Transverse colon (tissue), 4 donors: ENCODE data around the gene PDE4B. TPM values are rescaled to one million over a fixed set of nuclear protein-coding genes. Genes with fewer than 3 reads are reported as not detected.

Source experiments
- DNase-seq: peaks from one replicate; pipeline ENCODE4 v3.0.0-alpha.2; 2019
- H3K27ac ChIP-seq, 4 donors: fragments of 200-600 bp; sonication (generic); 2 replicates each; pipeline ENCODE4 v1.5.1; 2016 to 2018; ENCODE audit warnings: inconsistent platforms in 4 of 4
- H3K27me3 ChIP-seq: fragments of 200-600 bp; sonication (generic); 2 replicates; pipeline ENCODE4 v1.5.1; 2017; ENCODE audit warnings: inconsistent platforms
- H3K36me3 ChIP-seq, 4 donors: fragments of 200-600 bp; sonication (generic); 2 replicates each; pipeline ENCODE4 v1.5.1; 2017 to 2019; ENCODE audit warnings: inconsistent platforms in 4 of 4
- H3K4me1 ChIP-seq, 4 donors: fragments of 200-600 bp; sonication (generic); 2 replicates each; pipeline ENCODE4 v1.5.1; 2017 to 2020; ENCODE audit warnings: inconsistent platforms in 4 of 4
- H3K4me3 ChIP-seq, 4 donors: fragments of 200-600 bp; sonication (generic); 1 replicate in 1 of 4; 2 replicates in 3 of 4; pipeline versions ENCODE4 v1.5.1 to v1.6.1; 2017 to 2019; ENCODE audit warnings: inconsistent platforms in 4 of 4
- H3K9me3 ChIP-seq, 2 donors: fragments of 200-600 bp; sonication (generic); 2 replicates each; pipeline ENCODE4 v1.5.1; 2017 to 2019; ENCODE audit warnings: inconsistent platforms in 2 of 2
- CTCF ChIP-seq, 5 experiments: fragments of 200-600 bp in 3 of 5; fragments of 450-650 bp in 2 of 5; sonication (generic) in 3 of 5; IDR thresholded peaks; 1 replicate in 2 of 5; 2 replicates in 3 of 5; pipeline ENCODE4 v1.5.1; 2016 to 2017; ENCODE audit warnings: antibody characterized with exemption in 5 of 5, inconsistent platforms in 3 of 5, mild to moderate bottlenecking in 2 of 5, moderate library complexity in 1 of 5
- EP300 ChIP-seq: sonication (generic); formaldehyde crosslinking; IDR thresholded peaks from one replicate; pipeline ENCODE4 v1.6.1; 2017; ENCODE audit warnings: antibody characterized with exemption, low read depth
- POLR2A ChIP-seq: fragments of 450-650 bp; IDR thresholded peaks from one replicate; pipeline ENCODE4 v1.6.1; 2016; ENCODE audit warnings: antibody characterized with exemption, mild to moderate bottlenecking, moderate library complexity
- POLR2AphosphoS5 ChIP-seq, 3 donors: sonication (generic); formaldehyde crosslinking; IDR thresholded peaks; one replicate each; pipeline ENCODE4 v1.6.1; 2016; ENCODE audit warnings: antibody characterized with exemption in 3 of 3
- WGBS, 2 donors: methylation state at CpG; one replicate each; pipeline ENCODE4 v1.1.5; 2018; ENCODE audit warnings: low coverage in 1 of 2; 5-methylcytosine and 5-hydroxymethylcytosine counted together
- in situ Hi-C, 4 donors: fragments of 200-750 bp; cut with MboI; loops; one replicate each; pipeline versions ENCODE4 v1.15.0 to v1.15.1; 2017; ENCODE audit warnings: low sequenced_read_pairs in 3 of 4, low pct_ligation_motif_present in 1 of 4, low pct_unique_long_range_greater_than_20kb in 1 of 4
- intact Hi-C: fragments of 100-400 bp; cut with DNase I; formaldehyde crosslinking; loops from one replicate; pipeline ENCODE4 v1.15.1; 2023; ENCODE audit warnings: low total_unique reads
- total RNA-seq, 4 donors: library from RNA; depleted of rRNA; stranded (reverse); fragments of >200 nt; gene quantifications; one replicate each; pipeline ENCODE4 v1.1.0, GENCODE V29; 2016

PDE4B gene
- total RNA-seq, 4 donors from 2014 or later, result 4.5 to 14.8 (median 6.5) TPM

GRCh38 chr1:66370462-66370971 lies 577.8 kb downstream of the PDE4B start:
- WGBS, 2 donors, result 72 to 75% methylated on average over 3 to 4 of the region's 4 CpGs

GRCh38 chr1:66371233-66372005 lies 578.7 kb downstream of the PDE4B start:
- DNase-seq, result peak; percentile 27
- intact Hi-C loops (no loop called here), in situ Hi-C loops (no loop called here)
- 32 to 63% methylated on average over 4 to 7 of the region's 7 CpGs for WGBS, 2 donors
- H3K9me3 ChIP-seq, result no peaks in the 10 kb centered on the region
- peaks cover 0 to 6% (median 0%) of the 10 kb centered on the region in 4 donors for H3K36me3 ChIP-seq
- peak overlapping the region; percentile 39 to 71 (median 60) for H3K27ac ChIP-seq
- H3K4me3 ChIP-seq, result no peak overlapping the region
- TF ChIP-seq POLR2AphosphoS5 (IDR thresholded peaks at IDR 0.05) (peak in 1 of 3 donors; percentile 4), CTCF (IDR thresholded peaks at IDR 0.05) (no peak)
- H3K27me3 ChIP-seq, result no peaks in the 10 kb centered on the region
- peaks cover 6 to 32% (median 10%) of the 10 kb centered on the region in 4 donors for H3K4me1 ChIP-seq

More at GRCh38 chr1:66370462-66370971, 577.8 kb downstream of the PDE4B start:
- Histone ChIP-seq H3K36me3 (peaks cover 0 to 6% (median 3%) of the 10 kb centered on the region in 4 donors), H3K27me3 (no peaks in the 10 kb centered on the region), H3K9me3 (no peaks in the 10 kb centered on the region), H3K4me1 (peaks cover 6 to 32% (median 10%) of the 10 kb centered on the region in 4 donors), H3K27ac (peak overlapping the region in 2 of 4 donors; percentile 14 to 24), H3K4me3 (no peak overlapping the region)
- DNase-seq, result no peak
- TF ChIP-seq CTCF (IDR thresholded peaks at IDR 0.05), result no peak
- no peak for TF ChIP-seq POLR2AphosphoS5 (IDR thresholded peaks at IDR 0.05)
- TF ChIP-seq EP300, result no peak
- TF ChIP-seq POLR2A, result no peak
- intact Hi-C loops, result no loop called here
- in situ Hi-C loops, result no loop called here

GRCh38 chr1:66372522-66373101 lies 579.9 kb downstream of the PDE4B start:
- peaks cover 6 to 32% (median 10%) of the 10 kb centered on the region in 4 donors for H3K4me1 ChIP-seq
- intact Hi-C loops (no loop called here), in situ Hi-C loops (no loop called here)
- no peak for DNase-seq
- H3K27ac ChIP-seq, result peak overlapping the region; percentile 39 to 71 (median 60)
- peaks cover 0 to 6% (median 0%) of the 10 kb centered on the region in 4 donors for H3K36me3 ChIP-seq
- no peaks in the 10 kb centered on the region for H3K9me3 ChIP-seq
- H3K4me3 ChIP-seq, result no peak overlapping the region
- no peaks in the 10 kb centered on the region for H3K27me3 ChIP-seq
- TF ChIP-seq POLR2A (no peak), EP300 (no peak), CTCF (IDR thresholded peaks at IDR 0.05) (no peak), POLR2AphosphoS5 (IDR thresholded peaks at IDR 0.05) (no peak)
- WGBS, 2 donors, result 75 to 85% methylated on average over 4 to 6 of the region's 6 CpGs

GRCh38 chr1:66373157-66373591 lies 580.5 kb downstream of the PDE4B start:
- in situ Hi-C loops, result no loop called here
- Histone ChIP-seq H3K9me3 (no peaks in the 10 kb centered on the region), H3K4me3 (no peak overlapping the region), H3K27ac (peak overlapping the region; percentile 39 to 71 (median 60)), H3K36me3 (peaks cover 0 to 6% (median 0%) of the 10 kb centered on the region in 4 donors), H3K4me1 (peaks cover 6 to 32% (median 10%) of the 10 kb centered on the region in 4 donors), H3K27me3 (no peaks in the 10 kb centered on the region)
- DNase-seq, result no peak
- intact Hi-C loops, result no loop called here
- 65% methylated on average over 4 of the region's 4 CpGs for WGBS, 2 donors
- TF ChIP-seq POLR2AphosphoS5 (IDR thresholded peaks at IDR 0.05) (no peak), EP300 (no peak), CTCF (IDR thresholded peaks at IDR 0.05) (no peak), POLR2A (no peak)
